ENCODE measurements around the gene SAXO1.
"Not testable (repeated sequence)": the region's sequence is repeated elsewhere in the genome, so short reads cannot be mapped to it uniquely, and the experiment has no call there.

Gene SAXO1

GRCh38 chr9:19033015-19033414 lies at the start of gene SAXO1:
SAXO1 (minus strand) TSS chr9:19033209; CDS start chr9:19032908, 301 bp downstream.
- DNase-seq = no peak

GRCh38 chr9:19074836-19075235 lies 41.8 kb upstream of the SAXO1 start:
- DNase-seq = no peak

GRCh38 chr9:19074229-19074628 lies 41.2 kb upstream of the SAXO1 start:
- no peak for DNase-seq

GRCh38 chr9:19057033-19057432 lies 24.0 kb upstream of the SAXO1 start:
- no peak for DNase-seq

- DNase-seq = peak; percentile 41
Measured at GRCh38 chr9:19050637-19051591, 17.9 kb upstream of the SAXO1 start.

- peak; percentile 48 for DNase-seq
Measured at GRCh38 chr9:19049917-19050636, 17.1 kb upstream of the SAXO1 start.

- DNase-seq = peak; percentile 93
Measured at GRCh38 chr9:19048966-19049916, 16.2 kb upstream of the SAXO1 start, which contains the start of gene RRAGA. RRAGA (plus strand) TSS chr9:19049427; CDS start chr9:19049660, 233 bp downstream.

GRCh38 chr9:19036611-19037010 lies 3.6 kb upstream of the SAXO1 start:
- no peak for DNase-seq

GRCh38 chr9:19032406-19032805 lies 603 bp downstream of the SAXO1 start:
- DNase-seq = no peak

GRCh38 chr9:19030899-19031298 lies 2.1 kb downstream of the SAXO1 start:
- no peak for DNase-seq

- peak; percentile 38 for DNase-seq
Measured at GRCh38 chr9:19028835-19029451, 4.1 kb downstream of the SAXO1 start.

GRCh38 chr9:19027825-19028224 lies 5.2 kb downstream of the SAXO1 start:
- DNase-seq = no peak

GRCh38 chr9:19026375-19026774 lies 6.6 kb downstream of the SAXO1 start:
- DNase-seq = no peak

GRCh38 chr9:19023078-19023477 lies 9.9 kb downstream of the SAXO1 start:
- DNase-seq = no peak

GRCh38 chr9:19022206-19022605 lies 10.8 kb downstream of the SAXO1 start:
- no peak for DNase-seq

GRCh38 chr9:19021649-19022048 lies 11.4 kb downstream of the SAXO1 start:
- DNase-seq = not testable (repeated sequence)

- DNase-seq = no peak
Measured at GRCh38 chr9:19020886-19021455, 12.0 kb downstream of the SAXO1 start.

- no peak for DNase-seq
Measured at GRCh38 chr9:19018201-19018600, 14.8 kb downstream of the SAXO1 start.

- no peak for DNase-seq
Measured at GRCh38 chr9:19009391-19009965, 23.5 kb downstream of the SAXO1 start.

- no peak for DNase-seq
Measured at GRCh38 chr9:19000133-19000532, 32.9 kb downstream of the SAXO1 start.

GRCh38 chr9:18999173-18999785 lies 33.7 kb downstream of the SAXO1 start:
- no peak for DNase-seq

Data from NCI-H526 treated with DMSO at 0.1 percent for 48 hours (cell line).